SK-N-SH (cell line): ENCODE results near the gene SLCO4A1.

Experiments
- EP300 ChIP-seq, 2 experiments: IDR thresholded peaks; 2 replicates each; pipeline versions ENCODE4 v1.4.0 to v1.6.1; 2012; ENCODE audit warnings: borderline replicate concordance in 1 of 2, low read depth in 1 of 2, low read length in 1 of 2
- EZH2phosphoT487 ChIP-seq: fragments of 200-600 bp; sonication (generic); IDR thresholded peaks from 2 replicates; pipeline ENCODE4 v1.6.1; 2017; ENCODE audit warnings: low read depth, mixed run types, mild to moderate bottlenecking, antibody characterized with exemption, moderate library complexity, borderline replicate concordance
- FOXM1 ChIP-seq: IDR thresholded peaks from 2 replicates; pipeline ENCODE4 v1.4.0; 2012; ENCODE audit warnings: low read depth, mild to moderate bottlenecking
- GABPA ChIP-seq: IDR thresholded peaks from 2 replicates; pipeline ENCODE4 v1.4.0; 2012; ENCODE audit warnings: low read depth, mild to moderate bottlenecking
- JUND ChIP-seq: IDR thresholded peaks from 2 replicates; pipeline ENCODE4 v1.4.0; 2012
- POLR2AphosphoS5 ChIP-seq: IDR thresholded peaks from 2 replicates; pipeline ENCODE4 v1.6.1; 2012; ENCODE audit warnings: low read depth, low read length
- RAD21 ChIP-seq: IDR thresholded peaks from 2 replicates; pipeline ENCODE4 v1.6.1; 2012; ENCODE audit warnings: mild to moderate bottlenecking, low read length
- RCOR1 ChIP-seq: fragments of 150-350 bp; IDR thresholded peaks from 2 replicates; pipeline ENCODE4 v1.6.1; 2017; ENCODE audit warnings: antibody characterized with exemption, low read length
- SIN3A ChIP-seq: IDR thresholded peaks from 2 replicates; pipeline ENCODE4 v1.6.1; 2012; ENCODE audit warnings: low read depth, mild to moderate bottlenecking, low read length, moderate library complexity, borderline replicate concordance
- TCF12 ChIP-seq: IDR thresholded peaks from 2 replicates; pipeline ENCODE4 v1.4.0; 2012
- TF ChIP-seq, protein P1 (sequence below): fragments of 150-350 bp; IDR thresholded peaks from 2 replicates; pipeline ENCODE4 v1.6.1; 2016; ENCODE audit warnings: mild to moderate bottlenecking, low read depth, low read length
- TF ChIP-seq, protein P2 (sequence below): IDR thresholded peaks from 2 replicates; pipeline ENCODE4 v1.4.0; 2012; ENCODE audit warnings: low read depth
- TF ChIP-seq, protein P3 (sequence below): fragments of 200-600 bp; sonication (generic); IDR thresholded peaks from 2 replicates; pipeline ENCODE4 v1.6.1; 2017; ENCODE audit warnings: antibody characterized with exemption, mild to moderate bottlenecking, moderate library complexity
- TF ChIP-seq, protein P4 (sequence below): IDR thresholded peaks from 2 replicates; pipeline ENCODE4 v1.6.1; 2012; ENCODE audit warnings: mild to moderate bottlenecking, low read depth, low read length, moderate library complexity

DNA sequence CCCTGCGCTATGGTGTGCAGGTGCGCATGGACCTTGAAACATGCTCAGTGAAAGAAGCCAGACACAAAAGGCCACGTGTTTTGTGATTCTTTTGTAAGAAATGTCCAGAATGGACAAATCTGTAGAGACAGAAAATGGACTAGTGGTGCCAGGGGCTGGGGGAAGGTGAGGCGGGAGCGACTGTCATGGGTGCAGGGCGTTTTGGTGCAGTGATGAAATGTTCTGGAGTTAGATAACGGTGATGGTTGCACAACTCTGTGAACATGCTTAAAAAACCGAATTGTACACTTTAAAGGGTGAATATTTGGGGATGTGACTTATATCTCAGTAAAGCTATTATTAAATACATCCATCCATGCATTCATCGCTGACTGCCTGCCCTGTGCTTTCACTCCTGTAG lies 34.7 kb downstream of the SLCO4A1 start:
- TF ChIP-seq, protein P1, sequence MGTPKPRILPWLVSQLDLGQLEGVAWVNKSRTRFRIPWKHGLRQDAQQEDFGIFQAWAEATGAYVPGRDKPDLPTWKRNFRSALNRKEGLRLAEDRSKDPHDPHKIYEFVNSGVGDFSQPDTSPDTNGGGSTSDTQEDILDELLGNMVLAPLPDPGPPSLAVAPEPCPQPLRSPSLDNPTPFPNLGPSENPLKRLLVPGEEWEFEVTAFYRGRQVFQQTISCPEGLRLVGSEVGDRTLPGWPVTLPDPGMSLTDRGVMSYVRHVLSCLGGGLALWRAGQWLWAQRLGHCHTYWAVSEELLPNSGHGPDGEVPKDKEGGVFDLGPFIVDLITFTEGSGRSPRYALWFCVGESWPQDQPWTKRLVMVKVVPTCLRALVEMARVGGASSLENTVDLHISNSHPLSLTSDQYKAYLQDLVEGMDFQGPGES = no peak
- TF ChIP-seq, protein P2, sequence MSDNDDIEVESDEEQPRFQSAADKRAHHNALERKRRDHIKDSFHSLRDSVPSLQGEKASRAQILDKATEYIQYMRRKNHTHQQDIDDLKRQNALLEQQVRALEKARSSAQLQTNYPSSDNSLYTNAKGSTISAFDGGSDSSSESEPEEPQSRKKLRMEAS = no peak
- TF ChIP-seq, protein P3, sequence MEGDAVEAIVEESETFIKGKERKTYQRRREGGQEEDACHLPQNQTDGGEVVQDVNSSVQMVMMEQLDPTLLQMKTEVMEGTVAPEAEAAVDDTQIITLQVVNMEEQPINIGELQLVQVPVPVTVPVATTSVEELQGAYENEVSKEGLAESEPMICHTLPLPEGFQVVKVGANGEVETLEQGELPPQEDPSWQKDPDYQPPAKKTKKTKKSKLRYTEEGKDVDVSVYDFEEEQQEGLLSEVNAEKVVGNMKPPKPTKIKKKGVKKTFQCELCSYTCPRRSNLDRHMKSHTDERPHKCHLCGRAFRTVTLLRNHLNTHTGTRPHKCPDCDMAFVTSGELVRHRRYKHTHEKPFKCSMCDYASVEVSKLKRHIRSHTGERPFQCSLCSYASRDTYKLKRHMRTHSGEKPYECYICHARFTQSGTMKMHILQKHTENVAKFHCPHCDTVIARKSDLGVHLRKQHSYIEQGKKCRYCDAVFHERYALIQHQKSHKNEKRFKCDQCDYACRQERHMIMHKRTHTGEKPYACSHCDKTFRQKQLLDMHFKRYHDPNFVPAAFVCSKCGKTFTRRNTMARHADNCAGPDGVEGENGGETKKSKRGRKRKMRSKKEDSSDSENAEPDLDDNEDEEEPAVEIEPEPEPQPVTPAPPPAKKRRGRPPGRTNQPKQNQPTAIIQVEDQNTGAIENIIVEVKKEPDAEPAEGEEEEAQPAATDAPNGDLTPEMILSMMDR = no peak
- TF ChIP-seq EP300 (IDR thresholded peaks at IDR 0.05; ENCODE audit: borderline replicate concordance in 1 of 2, low read depth in 1 of 2, low read length in 1 of 2) = no peak
- no peak for TF ChIP-seq RAD21
- no peak for TF ChIP-seq TCF12
- no peak for TF ChIP-seq EZH2phosphoT487
- no peak for TF ChIP-seq SIN3A
- no peak for TF ChIP-seq RCOR1
- no peak for TF ChIP-seq JUND
- TF ChIP-seq, protein P4, sequence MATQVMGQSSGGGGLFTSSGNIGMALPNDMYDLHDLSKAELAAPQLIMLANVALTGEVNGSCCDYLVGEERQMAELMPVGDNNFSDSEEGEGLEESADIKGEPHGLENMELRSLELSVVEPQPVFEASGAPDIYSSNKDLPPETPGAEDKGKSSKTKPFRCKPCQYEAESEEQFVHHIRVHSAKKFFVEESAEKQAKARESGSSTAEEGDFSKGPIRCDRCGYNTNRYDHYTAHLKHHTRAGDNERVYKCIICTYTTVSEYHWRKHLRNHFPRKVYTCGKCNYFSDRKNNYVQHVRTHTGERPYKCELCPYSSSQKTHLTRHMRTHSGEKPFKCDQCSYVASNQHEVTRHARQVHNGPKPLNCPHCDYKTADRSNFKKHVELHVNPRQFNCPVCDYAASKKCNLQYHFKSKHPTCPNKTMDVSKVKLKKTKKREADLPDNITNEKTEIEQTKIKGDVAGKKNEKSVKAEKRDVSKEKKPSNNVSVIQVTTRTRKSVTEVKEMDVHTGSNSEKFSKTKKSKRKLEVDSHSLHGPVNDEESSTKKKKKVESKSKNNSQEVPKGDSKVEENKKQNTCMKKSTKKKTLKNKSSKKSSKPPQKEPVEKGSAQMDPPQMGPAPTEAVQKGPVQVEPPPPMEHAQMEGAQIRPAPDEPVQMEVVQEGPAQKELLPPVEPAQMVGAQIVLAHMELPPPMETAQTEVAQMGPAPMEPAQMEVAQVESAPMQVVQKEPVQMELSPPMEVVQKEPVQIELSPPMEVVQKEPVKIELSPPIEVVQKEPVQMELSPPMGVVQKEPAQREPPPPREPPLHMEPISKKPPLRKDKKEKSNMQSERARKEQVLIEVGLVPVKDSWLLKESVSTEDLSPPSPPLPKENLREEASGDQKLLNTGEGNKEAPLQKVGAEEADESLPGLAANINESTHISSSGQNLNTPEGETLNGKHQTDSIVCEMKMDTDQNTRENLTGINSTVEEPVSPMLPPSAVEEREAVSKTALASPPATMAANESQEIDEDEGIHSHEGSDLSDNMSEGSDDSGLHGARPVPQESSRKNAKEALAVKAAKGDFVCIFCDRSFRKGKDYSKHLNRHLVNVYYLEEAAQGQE = no peak
- no peak for TF ChIP-seq GABPA
- no peak for TF ChIP-seq POLR2AphosphoS5
- no peak for TF ChIP-seq FOXM1
